Measurements from ENCODE around the gene ZHX3. TPM values are rescaled to one million over a fixed set of nuclear protein-coding genes. Genes with fewer than 3 reads are reported as not detected.

The ZHX3 gene
- total and polyA plus RNA-seq, 2 of the 13 experiments (the other 11 are each of a cell fraction or from before 2014, with no cell fraction given): 8.4 to 11.7 TPM

DNA sequence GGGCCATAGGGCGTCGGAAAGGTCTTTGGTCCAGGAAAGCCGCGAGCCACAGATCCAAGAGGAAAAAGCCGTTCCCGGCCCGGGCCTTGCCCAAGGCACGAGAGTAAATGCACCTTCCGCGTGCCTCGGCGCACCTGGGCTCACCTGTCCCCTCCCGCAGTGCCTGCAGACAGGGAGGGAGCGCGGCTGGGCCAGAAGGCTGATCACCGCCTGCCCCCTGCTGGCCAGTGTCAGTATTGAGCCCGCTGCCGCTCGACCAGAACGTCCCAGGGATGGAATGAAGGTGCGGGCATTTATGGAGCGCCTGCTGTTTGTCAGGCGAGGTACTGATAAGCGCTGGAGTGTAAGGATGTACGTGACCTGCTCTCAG lies 22.4 kb upstream of the ZHX3 start (continued):
- TF ChIP-seq CAMTA2 (CRISPR knock-in tag; IDR thresholded peaks at IDR 0.05; ENCODE audit: borderline replicate concordance) (no peak; the same call in 1 of the 2 replicates), CBFB (CRISPR knock-in tag; IDR thresholded peaks at IDR 0.05) (peak; percentile 80), ZNF598 (CRISPR knock-in tag; IDR thresholded peaks at IDR 0.05; ENCODE audit: borderline replicate concordance) (peak; percentile 54; the same call in 1 of the 2 replicates), ZNF101 (CRISPR knock-in tag; IDR thresholded peaks at IDR 0.05; ENCODE audit: borderline replicate concordance, low read depth) (0 out of 2 replicates have a peak, but pooled peaks have one; percentile 6), KLF16 (CRISPR knock-in tag; IDR thresholded peaks at IDR 0.05) (0 out of 4 replicates have a peak, but pooled peaks of 1 of the 2 experiments have one; percentile 57), HOXA9 (CRISPR knock-in tag; IDR thresholded peaks at IDR 0.05; ENCODE audit: borderline replicate concordance) (no peak), MAFK (conservative IDR thresholded peaks at IDR 0.05 in 1 of 2, IDR thresholded peaks at IDR 0.05 in 1 of 2; ENCODE audit: low read length in 2 of 2) (no peak), TCF7 (IDR thresholded peaks at IDR 0.05; ENCODE audit: low read depth) (no peak), ATF7 (IDR thresholded peaks at IDR 0.05) (no peak), ATF7 (CRISPR knock-in tag; IDR thresholded peaks at IDR 0.05) (0 out of 2 replicates have a peak, but pooled peaks have one; percentile 62), ZNF816 (CRISPR knock-in tag; IDR thresholded peaks at IDR 0.05; ENCODE audit: borderline replicate concordance) (no peak), HHEX (CRISPR knock-in tag; IDR thresholded peaks at IDR 0.05) (0 out of 2 replicates have a peak, but pooled peaks have one; percentile 23), ZNF615 (CRISPR knock-in tag; IDR thresholded peaks at IDR 0.05; ENCODE audit: borderline replicate concordance) (peak; percentile 64; the same call in 1 of the 2 replicates), ZNF709 (CRISPR knock-in tag; IDR thresholded peaks at IDR 0.05) (0 out of 2 replicates have a peak, but pooled peaks have one; percentile 72), ZNF672 (CRISPR knock-in tag; IDR thresholded peaks at IDR 0.05) (no peak), ZBTB7A (CRISPR knock-in tag; IDR thresholded peaks at IDR 0.05) (no peak), ZKSCAN5 (CRISPR knock-in tag; IDR thresholded peaks at IDR 0.05) (no peak), ZSCAN31 (CRISPR knock-in tag; IDR thresholded peaks at IDR 0.05; ENCODE audit: low read depth) (peak; percentile 68; the same call in 1 of the 2 replicates), SRF (IDR thresholded peaks at IDR 0.05; ENCODE audit: low read depth, low read length) (no peak), KLF9 (CRISPR knock-in tag; IDR thresholded peaks at IDR 0.05; ENCODE audit: low read depth) (peak; percentile 8; the same call in 1 of the 2 replicates)
- TF ChIP-seq, protein P1, sequence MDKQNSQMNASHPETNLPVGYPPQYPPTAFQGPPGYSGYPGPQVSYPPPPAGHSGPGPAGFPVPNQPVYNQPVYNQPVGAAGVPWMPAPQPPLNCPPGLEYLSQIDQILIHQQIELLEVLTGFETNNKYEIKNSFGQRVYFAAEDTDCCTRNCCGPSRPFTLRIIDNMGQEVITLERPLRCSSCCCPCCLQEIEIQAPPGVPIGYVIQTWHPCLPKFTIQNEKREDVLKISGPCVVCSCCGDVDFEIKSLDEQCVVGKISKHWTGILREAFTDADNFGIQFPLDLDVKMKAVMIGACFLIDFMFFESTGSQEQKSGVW (CRISPR knock-in tag; IDR thresholded peaks at IDR 0.05; ENCODE audit: borderline replicate concordance): no peak
- TF ChIP-seq, protein P2, sequence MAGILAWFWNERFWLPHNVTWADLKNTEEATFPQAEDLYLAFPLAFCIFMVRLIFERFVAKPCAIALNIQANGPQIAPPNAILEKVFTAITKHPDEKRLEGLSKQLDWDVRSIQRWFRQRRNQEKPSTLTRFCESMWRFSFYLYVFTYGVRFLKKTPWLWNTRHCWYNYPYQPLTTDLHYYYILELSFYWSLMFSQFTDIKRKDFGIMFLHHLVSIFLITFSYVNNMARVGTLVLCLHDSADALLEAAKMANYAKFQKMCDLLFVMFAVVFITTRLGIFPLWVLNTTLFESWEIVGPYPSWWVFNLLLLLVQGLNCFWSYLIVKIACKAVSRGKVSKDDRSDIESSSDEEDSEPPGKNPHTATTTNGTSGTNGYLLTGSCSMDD (CRISPR knock-in tag; IDR thresholded peaks at IDR 0.05): no peak
- TF ChIP-seq, protein P3, sequence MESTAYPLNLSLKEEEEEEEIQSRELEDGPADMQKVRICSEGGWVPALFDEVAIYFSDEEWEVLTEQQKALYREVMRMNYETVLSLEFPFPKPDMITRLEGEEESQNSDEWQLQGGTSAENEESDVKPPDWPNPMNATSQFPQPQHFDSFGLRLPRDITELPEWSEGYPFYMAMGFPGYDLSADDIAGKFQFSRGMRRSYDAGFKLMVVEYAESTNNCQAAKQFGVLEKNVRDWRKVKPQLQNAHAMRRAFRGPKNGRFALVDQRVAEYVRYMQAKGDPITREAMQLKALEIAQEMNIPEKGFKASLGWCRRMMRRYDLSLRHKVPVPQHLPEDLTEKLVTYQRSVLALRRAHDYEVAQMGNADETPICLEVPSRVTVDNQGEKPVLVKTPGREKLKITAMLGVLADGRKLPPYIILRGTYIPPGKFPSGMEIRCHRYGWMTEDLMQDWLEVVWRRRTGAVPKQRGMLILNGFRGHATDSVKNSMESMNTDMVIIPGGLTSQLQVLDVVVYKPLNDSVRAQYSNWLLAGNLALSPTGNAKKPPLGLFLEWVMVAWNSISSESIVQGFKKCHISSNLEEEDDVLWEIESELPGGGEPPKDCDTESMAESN (CRISPR knock-in tag; conservative IDR thresholded peaks at IDR 0.05): no peak
- TF ChIP-seq, protein P4, sequence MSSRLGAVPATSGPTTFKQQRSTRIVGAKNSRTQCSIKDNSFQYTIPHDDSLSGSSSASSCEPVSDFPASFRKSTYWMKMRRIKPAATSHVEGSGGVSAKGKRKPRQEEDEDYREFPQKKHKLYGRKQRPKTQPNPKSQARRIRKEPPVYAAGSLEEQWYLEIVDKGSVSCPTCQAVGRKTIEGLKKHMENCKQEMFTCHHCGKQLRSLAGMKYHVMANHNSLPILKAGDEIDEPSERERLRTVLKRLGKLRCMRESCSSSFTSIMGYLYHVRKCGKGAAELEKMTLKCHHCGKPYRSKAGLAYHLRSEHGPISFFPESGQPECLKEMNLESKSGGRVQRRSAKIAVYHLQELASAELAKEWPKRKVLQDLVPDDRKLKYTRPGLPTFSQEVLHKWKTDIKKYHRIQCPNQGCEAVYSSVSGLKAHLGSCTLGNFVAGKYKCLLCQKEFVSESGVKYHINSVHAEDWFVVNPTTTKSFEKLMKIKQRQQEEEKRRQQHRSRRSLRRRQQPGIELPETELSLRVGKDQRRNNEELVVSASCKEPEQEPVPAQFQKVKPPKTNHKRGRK (CRISPR knock-in tag; IDR thresholded peaks at IDR 0.05): peak; percentile 80; the same call in 1 of the 2 replicates
- TF ChIP-seq, protein P5, sequence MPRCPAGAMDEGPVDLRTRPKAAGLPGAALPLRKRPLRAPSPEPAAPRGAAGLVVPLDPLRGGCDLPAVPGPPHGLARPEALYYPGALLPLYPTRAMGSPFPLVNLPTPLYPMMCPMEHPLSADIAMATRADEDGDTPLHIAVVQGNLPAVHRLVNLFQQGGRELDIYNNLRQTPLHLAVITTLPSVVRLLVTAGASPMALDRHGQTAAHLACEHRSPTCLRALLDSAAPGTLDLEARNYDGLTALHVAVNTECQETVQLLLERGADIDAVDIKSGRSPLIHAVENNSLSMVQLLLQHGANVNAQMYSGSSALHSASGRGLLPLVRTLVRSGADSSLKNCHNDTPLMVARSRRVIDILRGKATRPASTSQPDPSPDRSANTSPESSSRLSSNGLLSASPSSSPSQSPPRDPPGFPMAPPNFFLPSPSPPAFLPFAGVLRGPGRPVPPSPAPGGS (CRISPR knock-in tag; IDR thresholded peaks at IDR 0.05): no peak
